Common myeloid progenitor, CD34-positive (primary cell): ENCODE measurements around the gene MAGEB17.

Experiments
- CTCF ChIA-PET: fragments of 350-600 bp; sonication (Branson Sonifier 250); formaldehyde crosslinking; loops from one replicate; lab custom pipeline; 2021; ENCODE audit warnings: antibody characterized with exemption; lab: Charles Lee
- POLR2A ChIA-PET: fragments of 350-600 bp; sonication (Branson Sonifier 250); formaldehyde crosslinking; loops from one replicate; lab custom pipeline; 2021; ENCODE audit warnings: antibody characterized with exemption; lab: Charles Lee
- DNase-seq, 3 donors: peaks; one replicate each; pipeline versions ENCODE4 v3.0.0 to v3.0.0-alpha.2; 2013
- H3K27ac ChIP-seq, 2 experiments: 1 replicate in 1 of 2; 2 replicates in 1 of 2; pipeline ENCODE4 v1.7.0; 2013; ENCODE audit warnings: inconsistent platforms in 2 of 2, low read length in 2 of 2, mild to moderate bottlenecking in 2 of 2, low read depth in 1 of 2, moderate library complexity in 1 of 2; ENCODE audit not compliant: severe bottlenecking in 2 of 2, insufficient read depth in 1 of 2, poor library complexity in 1 of 2
- H3K27me3 ChIP-seq, 5 experiments: replicated peaks in 2 of 5; 1 replicate in 3 of 5; 2 replicates in 2 of 5; pipeline versions ENCODE4 v1.6.1 to v1.7.0; 2013; ENCODE audit warnings: low read length in 4 of 5, mild to moderate bottlenecking in 2 of 5, moderate library complexity in 2 of 5, inconsistent platforms in 1 of 5; ENCODE audit not compliant: insufficient read depth in 5 of 5, control insufficient read depth in 4 of 5
- H3K36me3 ChIP-seq, 4 experiments: 1 replicate in 2 of 4; 2 replicates in 2 of 4; pipeline versions ENCODE4 v1.6.1 to v1.7.0; 2013; ENCODE audit warnings: low read length in 3 of 4, control low read depth in 1 of 4, mild to moderate bottlenecking in 1 of 4; ENCODE audit not compliant: control insufficient read depth in 4 of 4, insufficient read depth in 4 of 4
- H3K4me1 ChIP-seq, 4 experiments: 1 replicate in 3 of 4; 2 replicates in 1 of 4; pipeline versions ENCODE4 v1.6.1 to v1.7.1; 2013; ENCODE audit warnings: low read length in 3 of 4, mild to moderate bottlenecking in 3 of 4, control low read depth in 1 of 4, inconsistent platforms in 1 of 4, moderate library complexity in 1 of 4; ENCODE audit not compliant: control insufficient read depth in 4 of 4, insufficient read depth in 4 of 4; ENCODE audit errors: control extremely low read depth in 1 of 4
- H3K4me3 ChIP-seq, 7 experiments: 1 replicate in 4 of 7; 2 replicates in 3 of 7; pipeline versions ENCODE4 v1.5.1 to v1.7.0; 2013; ENCODE audit warnings: mild to moderate bottlenecking in 7 of 7, low read length in 6 of 7, moderate library complexity in 6 of 7, inconsistent platforms in 2 of 7, low read depth in 2 of 7, control low read depth in 1 of 7; ENCODE audit not compliant: insufficient read depth in 4 of 7, control insufficient read depth in 1 of 7; ENCODE audit errors: extremely low read depth in 1 of 7
- H3K9me3 ChIP-seq, 5 experiments: 1 replicate in 4 of 5; 2 replicates in 1 of 5; pipeline versions ENCODE4 v1.6.1 to v1.7.1; 2013; ENCODE audit warnings: low read length in 4 of 5, mild to moderate bottlenecking in 2 of 5, inconsistent platforms in 1 of 5, low read depth in 1 of 5, moderate library complexity in 1 of 5; ENCODE audit not compliant: control insufficient read depth in 4 of 5, insufficient read depth in 2 of 5; ENCODE audit errors: control extremely low read depth in 1 of 5
- WGBS: methylation state at CpG from one replicate; pipeline ENCODE4 v1.1.5; 2013; ENCODE audit not compliant: insufficient coverage; 5-methylcytosine and 5-hydroxymethylcytosine counted together

Gene MAGEB17

GRCh38 chrX:16205840-16206239 lies 38.6 kb downstream of the MAGEB17 start:
- CTCF ChIA-PET, result no interaction called here
- POLR2A ChIA-PET, result no interaction called here
- Histone ChIP-seq H3K27ac (no peak overlapping the region), H3K36me3 (no peaks in the 10 kb centered on the region), H3K4me1 (no peaks in the 10 kb centered on the region), H3K27me3 (peaks cover 0 to 3% (median 0%) of the 10 kb centered on the region in 5 experiments), H3K9me3 (no peaks in the 10 kb centered on the region), H3K4me3 (no peak overlapping the region)
- DNase-seq, result no peak
- 92% methylated on average over 3 of the region's 3 CpGs for WGBS

GRCh38 chrX:16207634-16208033 lies 40.4 kb downstream of the MAGEB17 start:
- Histone ChIP-seq H3K9me3 (no peaks in the 10 kb centered on the region), H3K4me1 (no peaks in the 10 kb centered on the region), H3K27ac (no peak overlapping the region), H3K36me3 (no peaks in the 10 kb centered on the region), H3K27me3 (peaks cover 0 to 4% (median 0%) of the 10 kb centered on the region in 5 experiments), H3K4me3 (no peak overlapping the region)
- ChIA-PET CTCF (no interaction called here), POLR2A (no interaction called here)
- WGBS, result no CpG with 5 or more reads among the region's 1 CpG
- no peak for DNase-seq

GRCh38 chrX:16208601-16209000 lies 41.3 kb downstream of the MAGEB17 start:
- no peak overlapping the region for H3K27ac ChIP-seq
- H3K9me3 ChIP-seq, result no peaks in the 10 kb centered on the region
- no peaks in the 10 kb centered on the region for H3K36me3 ChIP-seq
- DNase-seq, result no peak
- ChIA-PET CTCF (no interaction called here), POLR2A (no interaction called here)
- H3K27me3 ChIP-seq, result peaks cover 0 to 4% (median 0%) of the 10 kb centered on the region in 5 experiments
- WGBS, result 100% methylated on average over 3 of the region's 4 CpGs
- H3K4me3 ChIP-seq, result no peak overlapping the region
- H3K4me1 ChIP-seq, result no peaks in the 10 kb centered on the region

- ChIA-PET CTCF (no interaction called here), POLR2A (no interaction called here)
- WGBS, result no CpG with 5 or more reads among the region's 3 CpGs
These were observed 42.8 kb downstream of the MAGEB17 start for GRCh38 chrX:16210061-16210460.

GRCh38 chrX:16212024-16212423 lies 44.7 kb downstream of the MAGEB17 start:
- CTCF ChIA-PET, result no interaction called here
- peaks cover 0 to 4% (median 0%) of the 10 kb centered on the region in 5 experiments for H3K27me3 ChIP-seq
- H3K36me3 ChIP-seq, result no peaks in the 10 kb centered on the region
- H3K4me1 ChIP-seq, result no peaks in the 10 kb centered on the region
- H3K4me3 ChIP-seq, result no peak overlapping the region
- DNase-seq, result no peak
- H3K9me3 ChIP-seq, result no peaks in the 10 kb centered on the region
- no peak overlapping the region for H3K27ac ChIP-seq
- 100% methylated on average over 1 of the region's 2 CpGs for WGBS
- POLR2A ChIA-PET, result no interaction called here

More at GRCh38 chrX:16210061-16210460, 42.8 kb downstream of the MAGEB17 start:
- Histone ChIP-seq H3K9me3 (no peaks in the 10 kb centered on the region), H3K4me3 (no peak overlapping the region), H3K4me1 (no peaks in the 10 kb centered on the region), H3K36me3 (no peaks in the 10 kb centered on the region), H3K27ac (no peak overlapping the region), H3K27me3 (peaks cover 0 to 4% (median 0%) of the 10 kb centered on the region in 5 experiments)
- DNase-seq, result no peak

GRCh38 chrX:16212436-16212835 lies 45.2 kb downstream of the MAGEB17 start:
- H3K36me3 ChIP-seq, result no peaks in the 10 kb centered on the region
- H3K9me3 ChIP-seq, result no peaks in the 10 kb centered on the region
- peaks cover 0 to 4% (median 0%) of the 10 kb centered on the region in 5 experiments for H3K27me3 ChIP-seq
- DNase-seq, result peak; percentile 3 to 11 (median 7)
- H3K27ac ChIP-seq, result no peak overlapping the region
- CTCF ChIA-PET, result no interaction called here
- H3K4me1 ChIP-seq, result no peaks in the 10 kb centered on the region
- POLR2A ChIA-PET, result no interaction called here
- no peak overlapping the region for H3K4me3 ChIP-seq

GRCh38 chrX:16213961-16214360 lies 46.7 kb downstream of the MAGEB17 start:
- ChIA-PET CTCF (no interaction called here), POLR2A (no interaction called here)
- H3K9me3 ChIP-seq, result no peaks in the 10 kb centered on the region
- H3K36me3 ChIP-seq, result no peaks in the 10 kb centered on the region
- no peak overlapping the region for H3K27ac ChIP-seq
- H3K4me3 ChIP-seq, result no peak overlapping the region
- 83% methylated on average over 2 of the region's 2 CpGs for WGBS
- H3K27me3 ChIP-seq, result peaks cover 0 to 4% (median 0%) of the 10 kb centered on the region in 5 experiments
- no peaks in the 10 kb centered on the region for H3K4me1 ChIP-seq
- DNase-seq, result no peak
